Hematopoietic multipotent progenitor cell treated with erythropoietin and hydrocortisone succinate and interleukin-3 and kit ligand, for 4 days (in vitro differentiated cells): ENCODE measurements around the gene MINDY4.
A peak's percentile ranks its signal among the peaks of the same experiment; 100 is the strongest.

Source experiments
- DNase-seq: peaks from one replicate; pipeline ENCODE4 v3.0.0-alpha.2; 2015

Gene MINDY4

GRCh38 chr7:30920584-30921539, 149.6 kb downstream of the MINDY4 start:
- DNase-seq, result peak; percentile 50

- no peak for DNase-seq
Observed at GRCh38 chr7:30921540-30922401, 150.6 kb downstream of the MINDY4 start.

GRCh38 chr7:30922596-30922995, 151.4 kb downstream of the MINDY4 start:
- no peak for DNase-seq

- no peak for DNase-seq
Observed at GRCh38 chr7:30923009-30923773, 152.0 kb downstream of the MINDY4 start.

GRCh38 chr7:30923774-30924413, 152.7 kb downstream of the MINDY4 start:
- DNase-seq, result no peak

GRCh38 chr7:30924624-30925023, 153.4 kb downstream of the MINDY4 start:
- no peak for DNase-seq

GRCh38 chr7:30925117-30925516, 153.9 kb downstream of the MINDY4 start:
- no peak for DNase-seq

- no peak for DNase-seq
Observed at GRCh38 chr7:30925913-30926312, 154.7 kb downstream of the MINDY4 start.

GRCh38 chr7:30926313-30926712, 155.1 kb downstream of the MINDY4 start:
- DNase-seq, result peak; percentile 87

- DNase-seq, result no peak
Observed at GRCh38 chr7:30927040-30927439, 155.8 kb downstream of the MINDY4 start.

GRCh38 chr7:30927559-30927958, 156.3 kb downstream of the MINDY4 start:
- no peak for DNase-seq

- no peak for DNase-seq
Observed at GRCh38 chr7:30928254-30928872, 157.1 kb downstream of the MINDY4 start.

- DNase-seq, result no peak
Observed at GRCh38 chr7:30929686-30930085, 158.5 kb downstream of the MINDY4 start.

- no peak for DNase-seq
Observed at GRCh38 chr7:30930621-30931020, 159.4 kb downstream of the MINDY4 start.

GRCh38 chr7:30931161-30931928, 160.1 kb downstream of the MINDY4 start:
- no peak for DNase-seq

- no peak for DNase-seq
Observed at GRCh38 chr7:30931929-30932540, 160.8 kb downstream of the MINDY4 start.

- DNase-seq, result no peak
Observed at GRCh38 chr7:30932562-30932961, 161.3 kb downstream of the MINDY4 start.

- DNase-seq, result no peak
Observed at GRCh38 chr7:30933124-30933974, 162.1 kb downstream of the MINDY4 start.

GRCh38 chr7:30934225-30934624, 163.0 kb downstream of the MINDY4 start:
- no peak for DNase-seq
